Panc1 (cell line): ENCODE results near the gene CHD6. TPM values are rescaled to one million over a fixed set of nuclear protein-coding genes. Genes with fewer than 3 reads are reported as not detected.

Experiments used
- ATAC-seq: fragments of 200-7000 bp; cut with Tn5 transposase; 2 replicates; pipeline ENCODE4 v1.9.1; 2020; ENCODE audit warnings: mild to moderate bottlenecking, moderate library complexity
- BruUV-seq: library from RNA; stranded (reverse); fragments of 400-500 nt; replicated peaks from 2 replicates; lab custom pipeline; 2021; lab: Mats Ljungman, UMichigan
- CTCF ChIA-PET: fragments of 300-600 bp; sonication (Branson Sonifier 250); formaldehyde crosslinking; loops from one replicate; lab custom pipeline; 2022; ENCODE audit warnings: antibody characterized with exemption; lab: Charles Lee
- POLR2A ChIA-PET: fragments of 300-600 bp; sonication (Branson Sonifier 250); formaldehyde crosslinking; loops from one replicate; lab custom pipeline; 2022; ENCODE audit warnings: antibody characterized with exemption; lab: Charles Lee
- DNase-seq: peaks from one replicate; pipeline ENCODE4 v3.0.0-alpha.2; 2010; ENCODE audit warnings: low read depth, low spot score
- H3K27ac ChIP-seq: 2 replicates; pipeline ENCODE4 v1.5.1; 2011; ENCODE audit warnings: mild to moderate bottlenecking, low read length, inconsistent platforms
- H3K27me3 ChIP-seq: fragments of 200-500 bp; sonication (Bioruptor generic); 2 replicates; pipeline ENCODE4 v1.6.0; 2014; ENCODE audit warnings: low read length, inconsistent platforms; ENCODE audit not compliant: control insufficient read depth, insufficient read depth
- H3K36me3 ChIP-seq: fragments of 200-500 bp; sonication (Bioruptor generic); 2 replicates; pipeline ENCODE4 v1.5.1; 2014; ENCODE audit warnings: inconsistent platforms, mild to moderate bottlenecking, low read length, moderate library complexity; ENCODE audit not compliant: control insufficient read depth, insufficient read depth
- H3K4me1 ChIP-seq: 2 replicates; pipeline ENCODE4 v1.5.1; 2011; ENCODE audit warnings: inconsistent platforms, mild to moderate bottlenecking, low read length, moderate library complexity; ENCODE audit not compliant: control insufficient read depth, insufficient read depth
- H3K4me3 ChIP-seq, 2 experiments: 2 replicates each; pipeline ENCODE4 v1.5.1; 2011 to 2012; ENCODE audit warnings: low read depth in 2 of 2, low read length in 2 of 2, mild to moderate bottlenecking in 2 of 2, inconsistent platforms in 1 of 2, moderate library complexity in 1 of 2
- H3K9me3 ChIP-seq: fragments of 200-500 bp; sonication (Bioruptor generic); 2 replicates; pipeline ENCODE4 v1.5.1; 2014; ENCODE audit warnings: low read depth, mild to moderate bottlenecking, inconsistent platforms, low read length, moderate library complexity; ENCODE audit not compliant: control insufficient read depth, insufficient read depth
- CTCF ChIP-seq: fragments of 450-650 bp; IDR thresholded peaks from 2 replicates; pipeline ENCODE4 v1.5.1; 2017; ENCODE audit warnings: mild to moderate bottlenecking
- POLR2AphosphoS5 ChIP-seq: IDR thresholded peaks from 2 replicates; pipeline ENCODE4 v1.6.1; 2012; ENCODE audit warnings: mild to moderate bottlenecking, low read depth, low read length, moderate library complexity
- REST ChIP-seq, 2 experiments: IDR thresholded peaks; 2 replicates each; pipeline ENCODE4 v1.6.1; 2011 to 2012; ENCODE audit warnings: low read depth in 2 of 2, control low read depth in 1 of 2, low read length in 1 of 2, mild to moderate bottlenecking in 1 of 2, moderate library complexity in 1 of 2; ENCODE audit not compliant: insufficient read depth in 1 of 2
- SIN3A ChIP-seq: IDR thresholded peaks from 2 replicates; pipeline ENCODE4 v1.6.1; 2012; ENCODE audit warnings: low read depth, mild to moderate bottlenecking, low read length, moderate library complexity, borderline replicate concordance; ENCODE audit not compliant: insufficient read depth
- TCF7L2 ChIP-seq: IDR thresholded peaks from 2 replicates; pipeline ENCODE4 v1.6.1; 2011; ENCODE audit warnings: mild to moderate bottlenecking, low read depth, low read length, inconsistent platforms
- in situ Hi-C: cut with HindIII; loops from 2 replicates; pipeline ENCODE4 v1.10.0; 2016; ENCODE audit warnings: low sequenced_read_pairs, low pct_unique_long_range_greater_than_20kb
- intact Hi-C: fragments of 100-400 bp; cut with micrococcal nuclease; formaldehyde crosslinking; loops from one replicate; pipeline ENCODE4 v1.10.0; 2022; ENCODE audit not compliant: unreplicated experiment
- total RNA-seq: library from RNA; stranded (reverse); gene quantifications from one replicate; pipeline ENCODE4 v1.2.1, GENCODE V29; 2021; ENCODE audit not compliant: unreplicated experiment

Gene CHD6
- total RNA-seq, 1 experiment from 2014 or later: 21.3 TPM

GRCh38 chr20:41352666-41353065 lies 265.5 kb downstream of the CHD6 start:
- H3K27ac ChIP-seq: no peak overlapping the region

GRCh38 chr20:41352106-41352505 lies 266.1 kb downstream of the CHD6 start:
- Histone ChIP-seq H3K9me3 (no peaks in the 10 kb centered on the region), H3K4me1 (no peaks in the 10 kb centered on the region), H3K27me3 (no peaks in the 10 kb centered on the region), H3K4me3 (no peak overlapping the region), H3K27ac (no peak overlapping the region), H3K36me3 (no peaks in the 10 kb centered on the region)
- no peak for DNase-seq
- BruUV-seq: no TSS peak
- in situ Hi-C loops (no loop called here), intact Hi-C loops (no loop called here)
- POLR2A ChIA-PET: no interaction called here
- CTCF ChIA-PET: interaction anchor here (0.7 kb wide), 1 partner anchor 27 kb away, joined by 3 read pairs; no protein-coding TSS in a partner anchor
- TF ChIP-seq REST (IDR thresholded peaks at IDR 0.05; ENCODE audit: insufficient read depth in 1 of 2, low read depth in 2 of 2, low read length in 1 of 2) (no peak), CTCF (no peak), POLR2AphosphoS5 (no peak), SIN3A (no peak), TCF7L2 (no peak)
- no peak; the same call in 1 of the 2 replicates for ATAC-seq

More at GRCh38 chr20:41352666-41353065, 265.5 kb downstream of the CHD6 start:
- ChIA-PET CTCF (no interaction called here), POLR2A (no interaction called here)
- in situ Hi-C loops: no loop called here
- BruUV-seq: no TSS peak
- Histone ChIP-seq H3K4me3 (no peak overlapping the region), H3K9me3 (no peaks in the 10 kb centered on the region), H3K36me3 (no peaks in the 10 kb centered on the region), H3K27me3 (no peaks in the 10 kb centered on the region), H3K4me1 (no peaks in the 10 kb centered on the region)
- TF ChIP-seq TCF7L2: no peak
- no peak for TF ChIP-seq REST (IDR thresholded peaks at IDR 0.05; ENCODE audit: insufficient read depth in 1 of 2, low read depth in 2 of 2, low read length in 1 of 2)
- TF ChIP-seq CTCF: no peak
- no peak for TF ChIP-seq POLR2AphosphoS5
- no peak for TF ChIP-seq SIN3A
- no peak for DNase-seq
- intact Hi-C loops: no loop called here
- no peak for ATAC-seq
